Hypothalamus (tissue), 51 donors: ENCODE measurements around the gene AMPD2.
"Not testable (repeated sequence)": the region's sequence is repeated elsewhere in the genome, so short reads cannot be mapped to it uniquely, and the experiment has no call there.

Experiments
- DNase-seq, 51 donors: peaks; one replicate each; lab custom pipeline; 2025; lab: John Stamatoyannopoulos, UW

AMPD2 gene

DNA sequence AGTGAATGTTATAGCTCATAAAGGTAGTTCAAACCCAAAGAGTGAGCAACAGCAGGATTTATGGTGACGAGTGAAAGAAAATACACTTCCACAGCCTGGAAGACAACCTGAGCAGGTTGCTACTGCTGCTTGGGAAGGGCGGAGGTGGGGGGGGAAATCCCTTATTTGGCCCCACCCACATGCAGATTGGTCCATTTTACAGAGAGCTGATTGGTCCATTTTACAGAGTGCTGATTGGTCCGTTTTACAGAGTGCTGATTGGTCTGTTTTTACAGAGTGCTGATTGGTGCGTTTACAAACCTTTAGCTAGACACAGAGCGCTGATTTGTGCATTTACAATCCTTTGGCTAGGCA, 50.3 kb downstream of the AMPD2 start:
- DNase-seq, result not testable (repeated sequence)

DNA sequence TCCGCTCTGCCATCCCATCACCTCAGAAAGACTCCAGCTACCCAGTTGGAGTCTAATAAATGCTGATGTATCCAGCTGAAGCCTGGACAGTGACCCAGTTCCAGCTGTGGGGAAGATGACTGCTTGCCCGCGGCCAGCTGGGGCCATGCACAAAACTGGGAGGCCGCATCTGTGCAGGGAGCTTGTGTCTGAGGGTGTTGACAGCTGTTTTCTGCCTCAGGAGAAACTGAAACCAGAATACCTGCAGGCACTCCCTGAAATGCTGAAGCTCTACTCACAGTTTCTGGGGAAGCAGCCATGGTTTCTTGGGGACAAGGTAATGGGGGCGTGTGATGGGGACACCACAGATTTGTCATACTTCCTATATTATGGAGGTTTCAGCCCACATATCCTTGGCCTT, 51.4 kb downstream of the AMPD2 start:
- DNase-seq, result no peak

DNA sequence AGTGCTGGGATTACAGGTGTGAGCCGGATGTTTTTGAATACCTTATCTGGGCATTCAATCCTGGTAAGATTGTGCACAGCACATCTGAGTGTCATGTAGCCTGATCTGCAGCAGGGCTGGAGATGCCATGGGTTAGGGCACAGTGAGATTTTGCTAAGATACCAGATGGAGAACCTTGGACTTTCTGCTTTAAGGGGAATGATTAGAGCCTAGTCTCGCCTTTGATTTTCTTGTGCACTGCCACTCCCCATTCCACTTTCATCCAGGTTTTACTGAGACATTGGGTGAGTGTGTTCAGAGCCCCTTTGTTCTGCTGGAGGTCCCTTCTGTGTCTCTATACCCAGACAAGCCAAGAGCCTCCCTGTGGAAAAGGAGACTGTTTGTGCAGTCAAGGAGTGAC, 54.2 kb downstream of the AMPD2 start:
- DNase-seq, result not testable (repeated sequence)

DNA sequence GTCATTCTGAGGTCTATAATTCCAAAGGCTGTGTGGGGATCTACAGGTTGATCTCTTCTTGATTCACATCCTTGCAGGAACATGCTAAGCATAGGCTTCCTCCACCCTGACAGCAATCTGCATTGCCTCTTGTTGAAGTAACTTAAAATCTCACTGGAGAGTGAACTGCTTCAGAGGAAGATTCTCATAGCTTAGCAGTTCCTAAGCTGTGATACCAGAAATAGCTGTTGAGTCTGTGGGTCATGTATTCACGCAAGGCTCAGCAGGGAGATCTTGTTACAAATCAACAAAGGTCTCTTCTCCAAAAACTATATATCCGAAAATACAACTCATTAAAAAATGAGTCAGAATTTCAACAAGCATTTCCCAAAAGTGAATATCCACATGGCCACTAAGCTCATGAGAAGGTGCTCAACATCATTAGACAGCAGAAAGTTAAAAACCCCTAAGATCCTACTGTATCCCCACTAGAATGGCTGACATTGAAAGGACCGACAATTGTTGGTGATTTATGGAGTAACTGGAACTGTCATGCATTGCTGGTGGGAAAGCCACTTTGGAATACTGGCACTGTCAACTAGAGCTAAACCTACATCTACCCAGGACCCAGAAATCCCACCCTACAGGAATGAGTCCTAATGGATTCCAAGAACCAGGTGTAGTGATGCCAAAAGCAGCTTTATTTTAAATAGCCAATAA, 57.2 kb downstream of the AMPD2 start:
- not testable (repeated sequence) for DNase-seq

DNA sequence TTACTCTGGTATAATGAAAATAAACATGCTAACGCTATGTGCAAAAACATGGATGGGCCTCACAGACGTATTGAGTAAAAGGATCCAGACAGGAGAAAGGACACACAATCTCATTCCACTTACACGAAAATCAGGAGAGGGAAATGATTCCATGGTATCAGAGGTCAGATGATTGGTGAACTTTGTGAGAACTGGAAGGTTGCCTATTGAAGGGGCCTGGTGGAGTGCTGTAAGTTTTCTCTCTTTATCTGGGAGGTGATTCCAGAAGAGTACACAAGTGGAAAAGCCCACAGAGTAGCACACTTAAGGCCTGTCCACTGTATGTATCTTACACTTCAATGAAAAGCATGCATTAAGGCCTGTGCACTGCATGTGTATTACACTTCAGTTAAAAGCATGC, 57.8 kb downstream of the AMPD2 start:
- DNase-seq, result no peak

DNA sequence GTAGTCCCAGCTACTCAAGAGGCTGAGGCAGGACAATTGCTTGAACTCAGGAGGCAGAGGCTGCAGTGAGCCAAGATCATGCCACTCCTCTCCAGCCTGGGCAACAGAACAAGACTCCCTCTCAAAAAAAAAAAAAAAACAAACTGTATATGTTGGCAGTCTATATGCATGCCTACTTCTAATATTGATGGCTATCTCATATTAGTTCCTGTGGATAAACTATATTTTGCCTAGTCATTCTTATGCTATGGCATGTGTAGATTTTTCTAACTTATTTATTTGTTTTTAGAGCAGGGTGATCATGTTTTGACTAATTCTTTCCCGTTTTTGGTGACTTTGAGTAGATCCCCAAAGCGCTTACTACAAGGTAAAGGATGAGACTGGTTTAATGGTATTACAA, 59.0 kb downstream of the AMPD2 start:
- DNase-seq, result not testable (repeated sequence)
